ENCODE data around the gene S1PR5.
A peak's percentile ranks its signal among the peaks of the same experiment; 100 is the strongest.

Gene S1PR5

GRCh38 chr19:10514211-10515145 is 2.8 kb downstream of the S1PR5 start:
- no peak overlapping the region for H3K4me3 ChIP-seq (ENCODE audit: low read length)
- no peak for TF ChIP-seq CTCF (conservative IDR thresholded peaks at IDR 0.05; ENCODE audit: low read length)
- no peak for DNase-seq (ENCODE audit: low read depth)

- H3K4me3 ChIP-seq (ENCODE audit: low read length), result no peak overlapping the region
These were observed 4.0 kb downstream of the S1PR5 start for GRCh38 chr19:10513223-10513622.

GRCh38 chr19:10510301-10510802 is 6.9 kb downstream of the S1PR5 start:
- TF ChIP-seq CTCF (conservative IDR thresholded peaks at IDR 0.05; ENCODE audit: low read length), result peak; percentile 61
- DNase-seq (ENCODE audit: low read depth), result no peak
- no peak overlapping the region for H3K4me3 ChIP-seq (ENCODE audit: low read length)

More at GRCh38 chr19:10513223-10513622, 4.0 kb downstream of the S1PR5 start:
- DNase-seq (ENCODE audit: low read depth), result no peak
- TF ChIP-seq CTCF (conservative IDR thresholded peaks at IDR 0.05; ENCODE audit: low read length), result no peak

- DNase-seq (ENCODE audit: low read depth), result no peak
- no peak overlapping the region for H3K4me3 ChIP-seq (ENCODE audit: low read length)
- TF ChIP-seq CTCF (conservative IDR thresholded peaks at IDR 0.05; ENCODE audit: low read length), result no peak
These were observed 8.5 kb downstream of the S1PR5 start for GRCh38 chr19:10508707-10509106.

- TF ChIP-seq CTCF (conservative IDR thresholded peaks at IDR 0.05; ENCODE audit: low read length), result no peak
- DNase-seq (ENCODE audit: low read depth), result no peak
- H3K4me3 ChIP-seq (ENCODE audit: low read length), result no peak overlapping the region
These were observed 9.2 kb downstream of the S1PR5 start for GRCh38 chr19:10508036-10508435.

- H3K4me3 ChIP-seq (ENCODE audit: low read length), result no peak overlapping the region
- DNase-seq (ENCODE audit: low read depth), result peak; percentile 61
- TF ChIP-seq CTCF (conservative IDR thresholded peaks at IDR 0.05; ENCODE audit: low read length), result peak; percentile 80
These were observed 11.5 kb downstream of the S1PR5 start for GRCh38 chr19:10505583-10506229.
